ENCODE data around the gene SEMA6B.

SEMA6B gene

GRCh38 chr19:4602915-4603314, 43.4 kb upstream of the SEMA6B start:
- Histone ChIP-seq H3K27ac (ENCODE audit: low read depth, low read length) (no peak overlapping the region), H2BK120ac (ENCODE audit: insufficient read depth, low read length, poor library complexity) (no peak overlapping the region), H3K18ac (ENCODE audit: low read length) (no peak overlapping the region), H2BK5ac (ENCODE audit: low read depth, low read length, poor library complexity) (no peak overlapping the region), H3K14ac (ENCODE audit: low read length) (no peak overlapping the region), H3K9me3 (ENCODE audit: insufficient read depth, low read depth, low read length) (peaks cover 4% of the 10 kb centered on the region), H2BK12ac (ENCODE audit: low read length) (no peak overlapping the region), H3K4me2 (ENCODE audit: low read length) (no peak overlapping the region), H4K91ac (ENCODE audit: low read depth, low read length) (no peak overlapping the region), H3K36me3 (ENCODE audit: control insufficient read depth in 1 of 2, insufficient read depth in 2 of 2, low read length in 2 of 2) (no peaks in the 10 kb centered on the region), H3K79me2 (ENCODE audit: control insufficient read depth, insufficient read depth, low read length, poor library complexity) (no peaks in the 10 kb centered on the region), H2AFZ (ENCODE audit: insufficient read depth, low read length, poor library complexity) (no peak overlapping the region), H3K4ac (ENCODE audit: low read depth, low read length) (no peak overlapping the region), H2AK5ac (ENCODE audit: low read length) (no peak overlapping the region), H3K27me3 (ENCODE audit: insufficient read depth, low read length) (peaks cover 3% of the 10 kb centered on the region), H3K9ac (ENCODE audit: low read length) (no peak overlapping the region), H4K12ac (ENCODE audit: low read depth, low read length) (no peak overlapping the region), H3K79me1 (ENCODE audit: low read length) (no peaks in the 10 kb centered on the region), H3K4me3 (ENCODE audit: low read depth, low read length) (no peak overlapping the region), H4K8ac (ENCODE audit: low read depth, low read length) (no peak overlapping the region), H3K23ac (ENCODE audit: low read length) (no peak overlapping the region), H3K4me1 (ENCODE audit: control insufficient read depth in 1 of 2, insufficient read depth in 2 of 2, low read length in 2 of 2) (no peaks in the 10 kb centered on the region)
- 100% methylated on average over 1 of the region's 1 CpG for WGBS (ENCODE audit: extremely low coverage, insufficient coverage, insufficient read length)
- DNase-seq = no peak

DNA sequence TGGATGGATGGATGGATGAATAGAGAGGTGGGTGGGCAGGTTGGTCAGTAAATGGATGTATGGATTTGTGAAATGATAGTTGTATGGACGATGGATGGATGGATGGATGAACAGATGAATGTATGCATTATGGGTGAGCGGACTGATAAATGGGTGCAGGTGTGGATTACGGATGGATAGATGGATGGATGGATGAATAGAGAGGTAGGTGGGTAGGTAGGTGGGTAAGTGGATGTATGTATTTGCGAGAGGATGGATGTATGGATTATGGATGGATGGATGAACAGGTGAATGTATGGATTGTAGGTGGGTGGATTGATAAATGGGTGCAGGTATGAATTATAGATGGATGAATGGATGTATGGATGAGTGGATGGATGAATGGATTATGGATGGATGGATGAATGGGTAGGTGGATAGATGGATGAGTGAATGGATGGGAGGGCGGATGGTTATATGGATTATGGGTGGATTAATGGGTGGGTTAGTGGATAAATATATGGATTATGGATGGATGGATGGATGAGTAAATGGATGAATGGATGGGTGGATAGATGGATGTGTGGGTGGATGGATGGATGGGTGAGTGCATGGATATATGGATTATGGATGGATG, 42.8 kb upstream of the SEMA6B start:
- Histone ChIP-seq H3K27ac (ENCODE audit: low read depth, low read length) (no peak overlapping the region), H3K14ac (ENCODE audit: low read length) (no peak overlapping the region)
- 100% methylated on average over 5 of the region's 5 CpGs for WGBS (ENCODE audit: extremely low coverage, insufficient coverage, insufficient read length)

GRCh38 chr19:4600893-4601292, 41.4 kb upstream of the SEMA6B start:
- Histone ChIP-seq H3K79me1 (ENCODE audit: low read length) (no peaks in the 10 kb centered on the region), H3K4me2 (ENCODE audit: low read length) (no peak overlapping the region), H3K4ac (ENCODE audit: low read depth, low read length) (no peak overlapping the region), H2AFZ (ENCODE audit: insufficient read depth, low read length, poor library complexity) (no peak overlapping the region), H3K27me3 (ENCODE audit: insufficient read depth, low read length) (peaks cover 6% of the 10 kb centered on the region), H2AK5ac (ENCODE audit: low read length) (no peak overlapping the region), H3K9me3 (ENCODE audit: insufficient read depth, low read depth, low read length) (peaks cover 4% of the 10 kb centered on the region), H3K23ac (ENCODE audit: low read length) (no peak overlapping the region), H4K8ac (ENCODE audit: low read depth, low read length) (no peak overlapping the region), H4K12ac (ENCODE audit: low read depth, low read length) (no peak overlapping the region), H2BK5ac (ENCODE audit: low read depth, low read length, poor library complexity) (no peak overlapping the region), H3K27ac (ENCODE audit: low read depth, low read length) (no peak overlapping the region), H4K91ac (ENCODE audit: low read depth, low read length) (no peak overlapping the region), H3K79me2 (ENCODE audit: control insufficient read depth, insufficient read depth, low read length, poor library complexity) (no peaks in the 10 kb centered on the region), H2BK120ac (ENCODE audit: insufficient read depth, low read length, poor library complexity) (no peak overlapping the region), H3K14ac (ENCODE audit: low read length) (no peak overlapping the region), H3K9ac (ENCODE audit: low read length) (peak overlapping the region; percentile 41), H3K36me3 (ENCODE audit: control insufficient read depth in 1 of 2, insufficient read depth in 2 of 2, low read length in 2 of 2) (no peaks in the 10 kb centered on the region), H3K18ac (ENCODE audit: low read length) (no peak overlapping the region), H3K4me3 (ENCODE audit: low read depth, low read length) (no peak overlapping the region), H3K4me1 (ENCODE audit: control insufficient read depth in 1 of 2, insufficient read depth in 2 of 2, low read length in 2 of 2) (no peaks in the 10 kb centered on the region), H2BK12ac (ENCODE audit: low read length) (no peak overlapping the region)
- DNase-seq = no peak
- no CpG with 5 or more reads among the region's 5 CpGs for WGBS (ENCODE audit: extremely low coverage, insufficient coverage, insufficient read length)

More for the DNA sequence above, 42.8 kb upstream of the SEMA6B start:
- no peak overlapping the region for H2BK5ac ChIP-seq (ENCODE audit: low read depth, low read length, poor library complexity)
- no peak overlapping the region for H3K4me3 ChIP-seq (ENCODE audit: low read depth, low read length)
- no peak overlapping the region for H2AK5ac ChIP-seq (ENCODE audit: low read length)
- no peak overlapping the region for H3K9ac ChIP-seq (ENCODE audit: low read length)
- no peak overlapping the region for H3K4me2 ChIP-seq (ENCODE audit: low read length)
- DNase-seq = no peak
- no peak overlapping the region for H4K12ac ChIP-seq (ENCODE audit: low read depth, low read length)
- no peak overlapping the region for H2BK120ac ChIP-seq (ENCODE audit: insufficient read depth, low read length, poor library complexity)
- no peaks in the 10 kb centered on the region for H3K4me1 ChIP-seq (ENCODE audit: control insufficient read depth in 1 of 2, insufficient read depth in 2 of 2, low read length in 2 of 2)
- no peaks in the 10 kb centered on the region for H3K36me3 ChIP-seq (ENCODE audit: control insufficient read depth in 1 of 2, insufficient read depth in 2 of 2, low read length in 2 of 2)
- H3K27me3 ChIP-seq (ENCODE audit: insufficient read depth, low read length) = peaks cover 6% of the 10 kb centered on the region
- H4K91ac ChIP-seq (ENCODE audit: low read depth, low read length) = no peak overlapping the region
- no peak overlapping the region for H3K4ac ChIP-seq (ENCODE audit: low read depth, low read length)
- no peak overlapping the region for H2BK12ac ChIP-seq (ENCODE audit: low read length)
- H3K79me1 ChIP-seq (ENCODE audit: low read length) = no peaks in the 10 kb centered on the region
- H4K8ac ChIP-seq (ENCODE audit: low read depth, low read length) = no peak overlapping the region
- no peak overlapping the region for H2AFZ ChIP-seq (ENCODE audit: insufficient read depth, low read length, poor library complexity)
- no peak overlapping the region for H3K18ac ChIP-seq (ENCODE audit: low read length)
- peaks cover 4% of the 10 kb centered on the region for H3K9me3 ChIP-seq (ENCODE audit: insufficient read depth, low read depth, low read length)
- no peaks in the 10 kb centered on the region for H3K79me2 ChIP-seq (ENCODE audit: control insufficient read depth, insufficient read depth, low read length, poor library complexity)
- no peak overlapping the region for H3K23ac ChIP-seq (ENCODE audit: low read length)

DNA sequence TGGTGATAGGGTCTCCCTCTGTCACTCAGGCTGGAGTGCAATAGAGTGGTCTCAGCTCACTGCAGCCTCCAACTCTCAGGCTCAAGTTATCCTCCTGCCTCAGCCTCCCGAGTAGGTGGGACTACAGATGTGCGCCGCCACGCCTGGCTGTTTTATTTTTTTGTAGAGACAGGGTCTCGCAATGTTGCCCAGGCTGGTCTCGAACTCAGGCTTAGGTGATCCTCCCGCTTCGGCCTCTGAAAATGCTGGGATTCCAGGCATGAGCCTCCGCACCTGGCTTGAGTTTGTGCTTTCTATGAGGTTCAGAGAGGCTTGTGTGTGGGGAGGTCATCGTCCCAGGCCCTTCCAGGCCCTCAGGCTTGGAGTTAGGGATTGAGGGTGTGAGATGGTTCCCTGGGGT, 40.6 kb upstream of the SEMA6B start:
- Histone ChIP-seq H3K18ac (ENCODE audit: low read length) (no peak overlapping the region), H3K23ac (ENCODE audit: low read length) (no peak overlapping the region), H3K14ac (ENCODE audit: low read length) (no peak overlapping the region), H3K4me3 (ENCODE audit: low read depth, low read length) (no peak overlapping the region), H4K91ac (ENCODE audit: low read depth, low read length) (no peak overlapping the region), H2BK12ac (ENCODE audit: low read length) (no peak overlapping the region), H3K4me2 (ENCODE audit: low read length) (no peak overlapping the region), H3K79me2 (ENCODE audit: control insufficient read depth, insufficient read depth, low read length, poor library complexity) (no peaks in the 10 kb centered on the region), H3K79me1 (ENCODE audit: low read length) (no peaks in the 10 kb centered on the region), H4K12ac (ENCODE audit: low read depth, low read length) (no peak overlapping the region), H3K4ac (ENCODE audit: low read depth, low read length) (no peak overlapping the region), H3K27me3 (ENCODE audit: insufficient read depth, low read length) (peaks cover 6% of the 10 kb centered on the region), H2AK5ac (ENCODE audit: low read length) (no peak overlapping the region), H3K27ac (ENCODE audit: low read depth, low read length) (no peak overlapping the region), H3K4me1 (ENCODE audit: control insufficient read depth in 1 of 2, insufficient read depth in 2 of 2, low read length in 2 of 2) (no peaks in the 10 kb centered on the region), H3K36me3 (ENCODE audit: control insufficient read depth in 1 of 2, insufficient read depth in 2 of 2, low read length in 2 of 2) (no peaks in the 10 kb centered on the region), H4K8ac (ENCODE audit: low read depth, low read length) (no peak overlapping the region), H3K9me3 (ENCODE audit: insufficient read depth, low read depth, low read length) (peaks cover 4% of the 10 kb centered on the region), H2AFZ (ENCODE audit: insufficient read depth, low read length, poor library complexity) (no peak overlapping the region), H2BK120ac (ENCODE audit: insufficient read depth, low read length, poor library complexity) (no peak overlapping the region), H2BK5ac (ENCODE audit: low read depth, low read length, poor library complexity) (no peak overlapping the region), H3K9ac (ENCODE audit: low read length) (no peak overlapping the region)
- DNase-seq = no peak
- WGBS (ENCODE audit: extremely low coverage, insufficient coverage, insufficient read length) = no CpG with 5 or more reads among the region's 10 CpGs
